DOHH2 (cell line): ENCODE data around the gene MZF1.

ENCODE experiments used
- CTCF ChIP-seq: fragments of 200-600 bp; sonication (generic); IDR thresholded peaks from one replicate; pipeline ENCODE4 v1.5.1; 2014; ENCODE audit warnings: antibody characterized with exemption, mild to moderate bottlenecking, low read depth, low read length; ENCODE audit not compliant: poor library complexity, severe bottlenecking
- EZH2phosphoT487 ChIP-seq: fragments of 200-600 bp; sonication (generic); IDR thresholded peaks from 2 replicates; pipeline ENCODE4 v1.6.1; 2017; ENCODE audit warnings: borderline replicate concordance, mild to moderate bottlenecking, antibody characterized with exemption, low read length, moderate library complexity, mixed read lengths

GRCh38 chr19:58585442-58586132, 12.5 kb upstream of the MZF1 start:
- TF ChIP-seq CTCF: no peak
- TF ChIP-seq EZH2phosphoT487: no peak
